NCI-H460 (cell line): Measurements from ENCODE around the gene MTF1. TPM values are rescaled to one million over a fixed set of nuclear protein-coding genes. Genes with fewer than 3 reads are reported as not detected.
A peak's percentile ranks its signal among the peaks of the same experiment; 100 is the strongest.
"Not testable (repeated sequence)": the region's sequence is repeated elsewhere in the genome, so short reads cannot be mapped to it uniquely, and the experiment has no call there.

ENCODE experiments used
- DNase-seq: peaks from one replicate; pipeline ENCODE4 v3.0.0-alpha.2; 2016; ENCODE audit warnings: low read depth; ENCODE audit errors: extremely low read depth
- total RNA-seq: library from RNA; depleted of rRNA; stranded (reverse); fragments of >200 nt; shearing (Covaris generic); gene quantifications from 2 replicates; pipeline ENCODE4 v1.2.3, GENCODE V29; 2014

The MTF1 gene
- total RNA-seq, 1 experiment from 2014 or later: 2.6 TPM

- no peak for DNase-seq
Observed at GRCh38 chr1:37795340-37796125, 63.9 kb downstream of the MTF1 start.

- no peak for DNase-seq
Observed at GRCh38 chr1:37794372-37795339, 64.7 kb downstream of the MTF1 start.

- DNase-seq: no peak
Observed at GRCh38 chr1:37793773-37794371, 65.5 kb downstream of the MTF1 start, which contains the start of gene MANEAL. MANEAL (plus strand) TSS chr1:37793847; CDS start chr1:37794183, 336 bp downstream.

GRCh38 chr1:37792943-37793686, 66.3 kb downstream of the MTF1 start:
- no peak for DNase-seq

- DNase-seq: no peak
Observed at GRCh38 chr1:37782491-37782890, 76.9 kb downstream of the MTF1 start.

GRCh38 chr1:37778654-37779053, 80.7 kb downstream of the MTF1 start:
- DNase-seq: no peak

- DNase-seq: no peak
Observed at GRCh38 chr1:37776946-37777516, 82.4 kb downstream of the MTF1 start.

GRCh38 chr1:37771440-37771839, 88.0 kb downstream of the MTF1 start:
- not testable (repeated sequence) for DNase-seq

- no peak for DNase-seq
Observed at GRCh38 chr1:37767488-37767887, 91.9 kb downstream of the MTF1 start.

- DNase-seq: no peak
Observed at GRCh38 chr1:37765916-37766664, 93.3 kb downstream of the MTF1 start.

- no peak for DNase-seq
Observed at GRCh38 chr1:37764888-37765441, 94.4 kb downstream of the MTF1 start, which contains the start of gene EPHA10. EPHA10 (minus strand) TSS chr1:37765120; CDS start chr1:37765066, 54 bp downstream.

GRCh38 chr1:37764414-37764825, 95.0 kb downstream of the MTF1 start:
- peak; percentile 31 for DNase-seq

GRCh38 chr1:37763791-37764413, 95.5 kb downstream of the MTF1 start:
- no peak for DNase-seq

- no peak for DNase-seq
Observed at GRCh38 chr1:37762516-37762915, 96.9 kb downstream of the MTF1 start.

- DNase-seq: no peak
Observed at GRCh38 chr1:37761416-37762095, 97.8 kb downstream of the MTF1 start.
